LNCaP clone FGC (cell line): ENCODE results near the gene GRAMD2A.

Experiments
- DNase-seq: peaks from one replicate; pipeline ENCODE4 v3.0.0-alpha.2; 2011; ENCODE audit warnings: low read depth
- H3K4me3 ChIP-seq: 2 replicates; pipeline ENCODE4 v1.5.1; 2011; ENCODE audit warnings: mild to moderate bottlenecking, low read depth, low read length, control low read depth
- CTCF ChIP-seq: IDR thresholded peaks from 2 replicates; pipeline ENCODE4 v1.5.1; 2012; ENCODE audit warnings: mild to moderate bottlenecking; ENCODE audit not compliant: control insufficient read depth, insufficient read depth; ENCODE audit errors: extremely low read depth

Gene GRAMD2A

GRCh38 chr15:72139667-72140066 is 57.9 kb downstream of the GRAMD2A start:
- TF ChIP-seq CTCF = no peak
- H3K4me3 ChIP-seq = no peak overlapping the region
- DNase-seq = no peak

DNA sequence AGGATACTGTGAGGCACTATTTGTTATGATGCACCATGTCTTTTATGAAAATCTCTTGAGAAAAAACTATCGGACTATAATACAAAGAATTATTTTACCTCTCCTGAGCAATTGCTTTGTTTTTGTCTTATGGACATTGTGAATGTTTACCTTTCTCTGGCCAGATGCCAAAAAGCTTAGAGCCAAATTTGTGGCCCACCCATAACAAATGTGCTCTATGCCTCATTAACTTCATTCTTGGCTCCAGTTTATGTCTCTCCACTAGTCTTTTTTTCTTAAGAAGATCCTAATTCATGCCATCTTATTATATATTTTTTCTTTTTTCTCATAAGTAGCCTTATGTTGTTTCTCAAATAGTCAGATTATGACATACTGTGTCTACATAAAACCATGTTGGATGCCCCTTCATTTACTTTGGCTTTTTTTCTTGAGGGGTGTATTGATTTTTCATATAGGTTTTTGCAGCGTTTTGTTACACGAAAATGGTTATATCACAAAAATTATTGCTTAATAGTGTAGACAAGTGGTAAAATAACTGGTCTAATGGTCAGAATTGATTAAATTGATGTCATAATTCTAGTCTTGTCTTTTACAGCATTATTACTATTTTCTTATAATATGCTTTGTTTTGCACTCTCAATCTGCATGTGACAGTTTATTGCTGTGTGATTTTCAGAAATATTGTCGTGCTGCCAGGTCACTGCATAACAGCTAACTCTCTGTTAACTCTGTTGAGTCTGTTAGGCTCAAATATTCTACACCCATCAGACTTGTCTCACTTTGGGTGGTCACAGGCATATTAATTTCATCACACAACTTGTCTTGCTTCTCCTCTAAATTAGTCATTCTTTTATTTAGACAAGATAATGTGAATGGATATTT is 61.2 kb downstream of the GRAMD2A start:
- no peak for TF ChIP-seq CTCF
- no peak overlapping the region for H3K4me3 ChIP-seq
- DNase-seq = no peak

DNA sequence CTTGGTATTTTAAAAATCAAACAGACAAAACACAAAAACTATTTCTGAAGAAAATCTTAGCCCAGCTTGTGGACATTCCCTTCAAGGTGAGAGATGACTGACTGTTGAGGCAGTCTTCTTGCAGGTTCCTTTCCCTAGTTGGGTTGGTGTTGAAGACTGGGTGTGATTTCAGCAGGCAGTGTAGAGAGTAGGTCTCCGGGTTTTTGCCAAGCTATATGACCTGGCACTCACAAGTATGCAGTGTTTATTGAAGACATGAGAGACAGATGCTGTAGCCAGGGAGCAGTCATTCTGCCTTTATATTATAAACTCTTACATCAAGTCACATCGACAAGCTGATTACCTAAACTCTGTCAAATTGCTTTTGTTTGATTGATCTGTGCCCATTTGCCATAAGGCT is 61.9 kb downstream of the GRAMD2A start:
- no peak for DNase-seq
- no peak for TF ChIP-seq CTCF
- H3K4me3 ChIP-seq = no peak overlapping the region

DNA sequence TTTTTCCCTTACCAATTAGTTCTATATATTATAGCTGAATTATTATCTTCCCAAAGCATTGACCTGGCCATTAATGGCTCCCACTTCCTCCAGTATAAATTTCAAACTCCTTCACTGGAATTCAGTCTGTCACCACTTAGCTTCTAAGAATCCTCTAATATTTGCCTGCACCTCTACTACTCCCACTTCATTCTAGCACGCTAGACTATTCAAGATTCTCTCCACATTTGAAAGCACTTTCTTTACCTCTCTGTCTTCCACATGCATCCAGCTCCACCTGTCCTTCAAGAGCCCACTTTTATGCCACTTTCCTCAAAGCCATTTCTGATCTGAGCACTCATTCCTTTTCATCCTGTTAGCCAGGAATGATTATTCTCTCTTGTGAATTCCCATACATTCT is 64.4 kb downstream of the GRAMD2A start:
- no peak overlapping the region for H3K4me3 ChIP-seq
- no peak for DNase-seq
- no peak for TF ChIP-seq CTCF

GRCh38 chr15:72131922-72132321 is 65.7 kb downstream of the GRAMD2A start:
- H3K4me3 ChIP-seq = no peak overlapping the region
- no peak for TF ChIP-seq CTCF
- no peak for DNase-seq

GRCh38 chr15:72130272-72130671 is 67.3 kb downstream of the GRAMD2A start:
- TF ChIP-seq CTCF = no peak
- H3K4me3 ChIP-seq = no peak overlapping the region
- DNase-seq = no peak

DNA sequence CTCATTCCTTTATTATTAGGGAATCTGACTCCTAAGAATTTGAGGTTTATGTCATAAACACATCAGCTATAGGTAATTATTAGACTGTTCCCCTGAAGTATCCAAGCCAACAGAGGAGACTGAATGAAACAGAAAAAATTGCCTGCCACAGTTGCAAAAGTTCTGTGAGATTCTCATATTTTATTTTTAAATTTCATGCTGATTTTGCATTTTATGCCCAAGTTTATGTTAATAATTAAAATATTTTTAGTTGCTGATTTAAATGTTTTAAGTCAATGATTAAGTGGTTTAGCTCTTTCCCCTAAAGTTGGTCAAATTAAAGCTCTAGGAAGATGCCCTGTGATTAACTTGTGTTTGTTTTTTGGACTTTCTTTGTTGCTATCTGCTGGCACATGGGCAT is 69.2 kb downstream of the GRAMD2A start:
- H3K4me3 ChIP-seq = no peak overlapping the region
- no peak for DNase-seq
- TF ChIP-seq CTCF = no peak
